Cardiac septum (tissue), 1 donor: ENCODE measurements around the gene TYW5. TPM values are rescaled to one million over a fixed set of nuclear protein-coding genes. Genes with fewer than 3 reads are reported as not detected.

Experiments used
- DNase-seq: peaks from one replicate; pipeline ENCODE4 v3.0.0-alpha.2; 2020; ENCODE audit warnings: low spot score
- intact Hi-C: fragments of 100-400 bp; cut with DNase I; formaldehyde crosslinking; loops from one replicate; pipeline ENCODE4 v1.14.0; 2022
- long read RNA-seq: library from polyadenylated mRNA; unstranded; transcript quantifications from one replicate; pipeline ENCODE4 v2.0.0, GENCODE V29; 2021
- total RNA-seq: library from RNA; stranded (reverse); fragmentation: NEBNext Ultra II Directional; extraction: Animal tissue kit (Norgen Biotek cat#: 25700); gene quantifications from one replicate; pipeline ENCODE4 v1.2.1, GENCODE V29; 2021
- donor health status: DM: no; HTN: no; CAD: no.

The TYW5 gene, protein sequence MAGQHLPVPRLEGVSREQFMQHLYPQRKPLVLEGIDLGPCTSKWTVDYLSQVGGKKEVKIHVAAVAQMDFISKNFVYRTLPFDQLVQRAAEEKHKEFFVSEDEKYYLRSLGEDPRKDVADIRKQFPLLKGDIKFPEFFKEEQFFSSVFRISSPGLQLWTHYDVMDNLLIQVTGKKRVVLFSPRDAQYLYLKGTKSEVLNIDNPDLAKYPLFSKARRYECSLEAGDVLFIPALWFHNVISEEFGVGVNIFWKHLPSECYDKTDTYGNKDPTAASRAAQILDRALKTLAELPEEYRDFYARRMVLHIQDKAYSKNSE
- total RNA-seq, result 3.1 TPM
- long read RNA-seq, full-length matches to known transcripts, result 4 of 6 reads
- long read RNA-seq, partial matches to known transcripts, result 1 of 6 reads
- long read RNA-seq, other reads (novel, unspliced or antisense), result 1 of 6 reads

DNA sequence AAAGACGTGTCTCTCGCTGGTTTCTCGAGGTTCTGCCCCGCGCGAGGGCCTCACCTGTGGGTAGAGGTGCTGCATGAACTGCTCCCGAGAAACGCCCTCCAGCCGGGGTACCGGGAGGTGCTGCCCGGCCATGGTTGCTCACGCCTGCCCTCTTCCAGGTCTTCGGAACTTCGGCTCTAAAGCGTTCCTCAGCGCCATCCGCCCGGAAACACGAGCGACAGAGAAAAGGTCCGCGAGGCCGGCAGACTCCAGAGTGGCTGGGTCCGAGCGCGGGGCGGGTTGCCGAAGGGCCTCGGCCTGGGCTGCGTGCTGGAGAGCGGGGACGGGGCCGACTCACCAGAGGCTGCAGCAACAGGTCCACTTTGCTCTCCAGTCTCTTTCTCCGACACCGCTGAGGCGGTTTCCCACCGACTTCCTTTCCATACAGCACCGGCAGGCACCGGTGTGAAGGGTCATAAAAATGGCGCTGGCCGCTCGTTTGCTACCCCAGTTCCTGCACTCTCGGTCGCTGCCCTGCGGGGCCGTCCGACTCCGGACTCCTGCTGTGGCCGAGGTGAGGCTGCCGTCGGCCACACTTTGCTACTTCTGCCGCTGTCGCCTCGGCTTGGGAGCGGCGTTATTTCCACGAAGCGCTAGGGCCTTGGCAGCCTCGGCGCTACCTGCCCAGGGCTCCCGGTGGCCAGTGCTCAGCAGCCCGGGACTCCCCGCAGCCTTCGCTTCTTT is at the start of gene TYW5, which contains the start of gene MAIP1:
TYW5 (minus strand) TSS at position 153 of the 723 bp plus-strand sequence; CDS start at position 132, 21 bp downstream.
MAIP1 (plus strand) TSS at position 244 of the 723 bp plus-strand sequence; CDS start at position 461, 217 bp downstream.
- peak; percentile 93 for DNase-seq
- intact Hi-C loops, result loop anchor here (5.0 kb wide), 1 partner anchor 43 kb away; the partner anchor contains the start of gene C2orf69

DNA sequence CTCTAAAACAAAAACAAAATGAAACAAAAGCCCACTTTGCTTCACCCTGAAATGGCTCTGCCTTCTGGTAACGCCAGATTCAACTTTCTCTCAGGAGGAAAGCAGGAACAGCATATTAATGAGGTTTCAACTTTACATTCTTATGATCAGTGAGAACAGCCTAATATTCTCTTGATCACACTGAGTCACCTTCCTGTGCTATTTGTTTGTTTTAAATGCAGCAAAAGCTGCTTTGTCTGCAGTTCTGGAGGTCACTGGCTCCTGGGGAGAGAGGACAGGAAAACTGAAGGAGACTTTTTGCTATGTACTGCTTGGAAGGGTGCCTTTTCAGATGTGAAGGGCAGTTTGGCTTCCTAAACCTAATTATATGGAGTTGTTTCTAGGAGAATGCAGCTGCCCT is 48.2 kb upstream of the TYW5 start:
- DNase-seq, result no peak
- intact Hi-C loops, result no loop called here

DNA sequence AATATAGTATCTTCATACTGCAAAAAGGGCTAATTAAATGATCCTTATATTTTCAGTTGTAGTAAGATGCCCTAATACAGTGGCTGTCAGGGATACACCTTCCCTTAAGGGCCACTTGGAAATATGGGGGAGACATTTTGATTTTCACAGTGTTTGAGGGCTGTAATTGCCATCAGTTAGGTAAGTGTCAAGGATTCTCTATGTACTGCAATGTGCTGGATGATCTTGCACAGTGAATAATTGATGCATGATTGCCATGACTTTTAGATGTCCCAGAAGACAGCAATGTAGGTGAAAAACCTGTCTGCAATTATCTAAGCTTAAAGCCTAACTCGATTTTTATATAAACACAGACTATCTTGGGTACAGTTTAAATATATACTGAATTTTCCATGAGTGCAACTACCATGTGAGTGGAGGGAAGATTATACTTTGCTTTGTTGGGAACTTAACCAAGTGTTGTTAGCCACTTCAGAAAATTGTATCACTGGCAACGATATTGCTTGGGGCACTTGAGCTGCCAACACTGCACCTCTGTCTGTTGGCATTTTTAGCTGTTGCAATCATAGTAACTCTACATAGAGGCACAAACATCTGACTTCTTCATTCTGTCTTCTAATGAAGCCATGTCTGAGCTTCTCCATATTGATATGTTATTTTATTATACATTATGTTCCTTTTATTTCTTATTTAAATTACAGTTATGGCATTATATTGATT is 45.3 kb upstream of the TYW5 start:
- no peak for DNase-seq
- intact Hi-C loops, result no loop called here

DNA sequence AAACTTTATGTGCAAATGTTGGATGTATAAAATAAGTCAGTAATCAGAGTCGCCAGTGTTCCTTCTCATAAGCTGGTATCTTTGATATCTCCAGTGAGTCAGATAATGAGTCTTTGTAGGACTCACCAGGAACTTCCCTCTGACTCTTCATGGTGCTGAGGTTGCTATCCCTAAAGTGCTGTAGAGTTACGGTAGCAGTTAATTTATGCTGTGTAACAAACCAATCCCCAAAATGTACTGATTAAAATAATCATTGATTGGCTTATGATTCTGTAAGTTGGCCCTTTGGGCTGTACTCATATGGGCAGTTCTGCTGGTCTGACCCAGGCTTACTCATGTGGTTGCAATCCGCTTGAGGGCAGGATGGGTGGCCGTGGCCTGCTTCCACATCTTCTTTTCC is 43.9 kb upstream of the TYW5 start:
- DNase-seq, result no peak
- intact Hi-C loops, result no loop called here

DNA sequence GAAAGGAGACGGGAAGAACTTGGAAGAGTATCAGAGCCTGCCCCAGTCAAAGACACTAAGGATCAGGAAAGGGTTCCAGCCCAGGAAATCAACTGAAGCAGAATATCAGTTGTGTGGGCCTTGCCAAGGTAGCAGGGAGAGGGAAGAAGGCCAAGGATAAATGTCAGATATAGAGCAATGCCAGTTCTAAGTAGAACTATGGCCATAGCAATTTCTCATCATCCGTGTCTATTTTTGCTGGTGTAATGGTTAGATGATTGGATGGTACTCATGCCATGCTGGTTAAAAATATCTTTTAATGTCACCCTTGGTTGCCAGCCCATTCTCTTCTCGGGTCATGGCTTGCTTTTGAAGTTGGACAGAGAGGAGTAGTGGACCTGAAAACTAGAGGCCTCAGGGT is 42.0 kb upstream of the TYW5 start:
- no peak for DNase-seq
- intact Hi-C loops, result no loop called here

DNA sequence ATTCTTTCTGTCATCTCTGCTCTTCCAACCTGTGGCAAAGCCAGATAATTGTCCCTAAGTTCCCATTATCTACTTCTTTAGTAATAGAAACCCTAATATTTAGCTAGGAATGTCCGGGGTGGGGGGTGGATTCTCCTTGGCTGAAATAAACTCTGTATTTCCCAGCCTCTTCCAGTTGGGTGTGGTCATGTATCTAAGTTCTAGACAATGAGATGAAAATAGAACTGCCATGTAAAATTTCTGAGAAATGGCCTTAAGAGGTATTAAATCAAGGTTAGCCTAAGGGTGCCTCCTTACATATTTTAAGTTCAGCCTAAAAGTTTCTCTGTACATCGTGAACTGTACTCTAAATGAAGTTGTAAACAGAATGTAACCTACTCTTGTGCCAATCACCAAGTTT is 39.6 kb upstream of the TYW5 start:
- no peak for DNase-seq
- intact Hi-C loops, result no loop called here

DNA sequence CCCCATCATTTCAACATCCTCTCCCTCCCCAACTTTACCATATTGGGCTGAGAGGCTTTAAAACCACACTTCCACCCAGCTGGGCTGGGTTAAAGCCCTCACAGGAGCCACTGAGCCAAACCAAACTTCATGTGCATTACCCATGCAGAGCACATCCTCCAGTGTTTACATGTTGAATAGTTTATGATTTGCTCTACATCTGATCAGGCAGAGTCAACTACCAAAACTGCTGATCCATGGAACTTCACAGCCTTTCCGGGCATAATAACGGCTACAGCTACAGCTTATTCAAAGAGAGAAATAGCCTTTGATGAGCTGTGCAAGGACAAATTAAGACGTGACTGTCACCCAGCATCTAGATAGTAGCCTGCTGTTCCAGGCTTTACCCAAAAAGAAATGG is 39.1 kb upstream of the TYW5 start:
- DNase-seq, result no peak
- intact Hi-C loops, result no loop called here

DNA sequence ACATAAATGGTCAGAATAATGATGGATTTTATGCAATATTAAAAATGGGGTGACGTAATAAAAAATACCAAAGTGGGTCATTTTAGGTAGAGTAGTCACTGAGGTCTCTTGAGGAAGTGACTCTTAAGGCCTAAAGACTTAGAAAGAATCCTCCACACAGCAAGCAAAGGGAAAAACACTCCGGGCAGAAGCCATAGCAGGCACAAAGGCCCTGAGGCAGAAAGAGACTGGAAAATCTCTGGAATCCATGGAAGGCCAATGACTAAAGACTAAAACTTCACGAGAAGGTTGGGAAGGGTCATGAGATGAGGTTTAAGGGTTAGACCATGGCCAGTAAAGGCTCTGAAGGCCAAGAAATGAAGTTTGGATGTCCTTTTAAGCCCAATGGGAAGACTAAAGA is 37.0 kb upstream of the TYW5 start:
- intact Hi-C loops, result no loop called here
- no peak for DNase-seq

DNA sequence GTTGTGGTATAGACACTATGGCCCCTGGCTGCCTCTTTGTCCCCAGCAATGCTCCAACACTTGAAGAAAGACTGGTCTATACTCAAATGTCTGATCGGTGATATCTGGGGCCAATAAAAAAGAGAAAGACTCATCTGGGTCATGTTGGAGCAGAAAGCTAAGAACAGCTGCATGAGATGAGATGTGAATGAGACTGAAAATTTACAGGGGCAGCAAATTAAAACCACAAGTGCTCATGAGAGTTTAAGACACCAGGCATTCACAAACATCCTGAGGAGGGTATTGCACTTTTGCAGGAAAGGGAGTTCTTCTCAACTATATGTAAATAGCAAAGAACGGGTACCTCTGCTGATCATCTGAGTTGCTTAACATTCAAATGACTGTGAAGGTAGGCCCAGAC is 36.4 kb upstream of the TYW5 start:
- intact Hi-C loops, result no loop called here
- no peak for DNase-seq

DNA sequence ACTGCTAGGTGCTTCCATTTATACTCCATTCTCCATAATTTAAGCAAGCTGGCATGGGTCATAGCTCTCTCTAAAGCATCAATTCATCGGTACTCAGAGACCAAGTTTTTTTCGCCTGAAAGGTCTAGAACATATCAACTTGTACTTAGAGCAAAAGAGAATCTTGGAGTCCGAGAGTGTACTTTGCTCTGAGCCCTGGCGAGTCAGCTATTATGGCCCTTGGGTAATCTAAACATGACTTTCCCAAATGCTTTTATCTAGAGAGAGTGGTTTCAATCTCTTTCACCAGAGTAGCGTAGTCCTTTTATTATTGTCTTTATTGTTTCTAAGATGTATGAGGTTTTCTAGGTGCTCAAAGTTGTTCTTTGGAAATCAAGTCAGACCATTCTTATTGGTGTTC is 34.5 kb upstream of the TYW5 start:
- intact Hi-C loops, result loop anchor here (5.0 kb wide), 2 partner anchors 237 to 317 kb away; partner anchors contain the start of gene SPATS2L

DNA sequence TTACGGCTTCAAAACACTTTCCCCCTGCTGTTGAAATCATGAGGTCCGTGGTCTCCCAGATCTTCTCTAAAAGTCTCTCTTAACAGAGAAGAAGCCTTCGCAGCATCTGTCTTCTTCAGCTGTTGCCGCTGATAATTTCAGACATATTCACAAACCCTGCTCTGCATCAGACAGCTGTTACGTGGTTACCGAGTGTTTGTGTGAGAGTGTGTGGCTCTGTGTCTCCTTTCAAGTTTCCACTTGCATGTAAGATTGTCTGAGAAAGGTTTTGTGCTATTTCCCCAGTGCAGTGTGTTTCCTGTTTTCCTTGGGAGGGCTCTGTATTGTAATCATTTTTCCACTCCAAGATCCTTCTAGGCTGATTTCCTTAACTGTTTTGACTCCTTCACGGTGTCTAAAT is 32.9 kb upstream of the TYW5 start:
- intact Hi-C loops, result loop anchor here (5.0 kb wide), 2 partner anchors 239 to 319 kb away; partner anchors contain the start of gene SPATS2L
- DNase-seq, result no peak

More for the DNA sequence above, 34.5 kb upstream of the TYW5 start:
- DNase-seq, result no peak

DNA sequence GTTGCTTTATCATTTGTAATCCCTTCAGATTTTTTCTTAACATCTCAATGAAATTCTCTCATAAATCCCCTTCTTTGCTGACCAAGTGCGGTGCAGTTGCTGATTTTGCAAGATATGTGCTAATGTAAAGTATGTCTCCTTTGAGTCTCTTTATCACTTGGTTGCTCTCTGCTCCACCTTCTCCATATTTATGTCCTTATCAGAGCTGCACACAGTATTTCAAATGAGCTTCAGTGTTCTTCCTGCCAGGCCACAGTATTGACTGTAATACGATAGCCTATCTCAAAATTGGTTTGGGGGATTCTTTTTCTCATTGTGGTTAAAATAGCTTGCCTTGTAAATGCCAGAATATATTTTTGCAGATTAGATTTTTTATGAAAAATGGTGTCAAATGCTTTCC is 32.3 kb upstream of the TYW5 start:
- DNase-seq, result no peak
- intact Hi-C loops, result loop anchor here (5.0 kb wide), 2 partner anchors 240 to 320 kb away; partner anchors contain the start of gene SPATS2L

DNA sequence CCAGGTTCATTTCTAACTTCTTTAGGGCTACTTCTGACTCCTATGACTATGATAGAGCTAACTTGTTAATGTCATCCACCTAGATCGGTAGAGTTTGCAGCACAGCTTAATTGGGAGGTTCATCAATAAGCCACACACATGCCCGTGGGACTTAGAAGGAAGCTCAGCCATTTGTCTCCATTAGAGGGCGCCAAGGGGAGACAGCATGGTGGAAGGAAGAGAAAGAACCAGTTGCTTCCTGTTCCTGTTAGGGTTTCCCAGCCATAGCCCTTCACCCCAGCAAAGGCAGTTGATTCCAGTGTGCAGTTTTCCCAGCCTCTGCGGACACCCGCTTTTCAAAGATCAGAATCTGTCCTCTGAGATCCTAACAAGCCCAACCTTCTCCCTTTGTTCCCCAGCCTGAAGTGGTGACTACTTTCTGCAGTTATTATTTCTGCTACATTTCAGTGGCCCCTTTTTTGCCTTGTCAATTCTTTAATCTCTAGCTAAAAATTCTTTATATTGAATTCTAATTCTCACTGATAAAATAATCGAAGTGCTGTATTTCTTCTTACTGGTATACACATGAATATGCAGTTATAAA is 30.4 kb upstream of the TYW5 start:
- intact Hi-C loops, result loop anchor here (5.0 kb wide), 2 partner anchors 242 to 322 kb away; partner anchors contain the start of gene SPATS2L
- DNase-seq, result no peak

DNA sequence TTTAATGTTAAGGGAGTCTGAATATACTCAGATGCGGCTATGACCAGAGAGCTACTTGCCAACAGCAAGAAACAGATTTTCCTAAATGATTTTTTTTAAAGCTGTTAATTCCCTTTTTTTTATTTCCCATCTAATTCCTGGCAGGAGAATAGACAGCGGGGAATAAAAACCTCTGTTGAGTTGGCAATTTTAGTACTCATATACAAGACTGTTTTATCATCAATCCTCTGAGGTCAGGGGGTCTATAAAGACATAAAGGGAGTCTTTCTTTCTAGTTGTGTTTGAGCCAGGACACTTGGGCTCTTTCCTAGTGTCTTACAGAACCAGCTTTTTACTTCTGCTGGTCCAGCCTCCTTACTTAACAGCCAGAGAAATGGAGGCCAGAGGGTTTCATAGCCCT is 29.5 kb upstream of the TYW5 start:
- intact Hi-C loops, result loop anchor here (5.0 kb wide), 2 partner anchors 243 to 323 kb away; partner anchors contain the start of gene SPATS2L
- DNase-seq, result no peak

DNA sequence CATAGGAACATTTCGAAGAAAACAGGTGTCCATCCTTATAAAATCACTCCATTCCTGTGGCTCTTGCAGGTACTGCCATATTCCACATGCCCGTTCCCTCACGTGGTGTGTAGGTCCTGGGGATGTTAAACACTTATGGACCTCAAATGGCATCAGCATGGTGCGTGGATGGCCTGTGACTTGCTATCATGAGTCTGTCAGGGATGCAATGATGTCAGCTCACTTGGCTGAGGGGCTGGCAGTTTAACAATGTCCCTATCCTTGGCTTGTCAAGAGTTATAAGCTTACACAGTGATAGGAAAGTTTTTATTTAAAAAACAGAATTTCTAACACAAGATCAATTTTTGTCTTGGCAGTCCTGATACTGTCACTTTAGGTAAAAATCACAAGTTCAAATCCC is 28.9 kb upstream of the TYW5 start:
- DNase-seq, result no peak
- intact Hi-C loops, result no loop called here

DNA sequence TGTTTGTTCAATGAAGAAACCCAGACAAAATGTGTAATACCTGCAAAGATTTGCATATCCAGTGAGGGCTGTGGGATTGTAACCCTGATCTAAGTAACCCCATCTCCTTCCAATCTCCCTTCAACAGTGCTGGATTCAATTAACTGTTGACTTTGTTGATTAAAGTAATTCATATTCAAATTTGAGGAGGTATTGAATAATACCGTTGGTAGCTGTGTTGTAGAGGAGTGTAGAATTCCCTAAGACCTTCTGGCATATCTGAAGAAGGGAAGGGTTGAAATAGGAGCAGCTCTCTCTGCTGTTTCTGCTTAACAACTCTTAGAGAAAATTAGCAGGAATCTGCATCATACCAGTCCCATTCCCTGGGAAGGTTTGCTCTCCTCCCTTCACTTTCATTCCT is 28.2 kb upstream of the TYW5 start:
- intact Hi-C loops, result no loop called here

DNA sequence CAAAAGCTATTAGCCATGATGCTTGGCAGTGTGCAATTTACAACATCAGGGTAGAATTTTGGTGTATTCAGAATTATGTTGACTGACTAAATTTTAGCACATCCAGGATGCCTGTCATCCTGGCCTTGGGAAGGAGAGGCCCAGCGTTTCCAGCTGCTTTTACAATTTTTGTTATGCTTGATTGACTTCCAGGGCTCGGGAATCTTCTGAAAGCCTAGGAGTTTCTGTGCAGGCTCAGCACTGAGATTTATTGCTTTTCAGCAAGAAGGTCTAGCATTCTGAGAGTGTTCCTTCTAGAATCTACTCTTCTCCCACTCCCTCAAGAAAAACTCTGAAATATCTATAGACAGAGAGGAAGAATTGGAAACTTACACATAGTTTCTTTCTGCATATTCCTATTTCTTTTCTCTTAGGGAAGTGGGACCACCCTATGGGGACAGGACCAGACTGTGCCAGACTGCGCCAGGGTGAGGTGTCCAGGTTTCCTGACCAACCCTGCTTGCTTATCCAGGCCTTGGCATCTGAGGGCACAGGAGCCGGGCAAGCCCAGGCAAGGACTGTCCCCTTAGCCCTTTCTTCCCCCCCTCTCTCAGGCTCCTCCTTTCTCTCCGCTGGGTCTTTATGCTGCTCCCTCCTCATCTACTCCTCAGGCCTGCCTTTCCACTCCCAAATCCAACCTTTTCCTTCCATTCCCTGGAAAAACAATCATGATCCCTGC is 27.0 kb upstream of the TYW5 start:
- no peak for DNase-seq
- intact Hi-C loops, result no loop called here

More for the DNA sequence above, 28.2 kb upstream of the TYW5 start:
- DNase-seq, result no peak

DNA sequence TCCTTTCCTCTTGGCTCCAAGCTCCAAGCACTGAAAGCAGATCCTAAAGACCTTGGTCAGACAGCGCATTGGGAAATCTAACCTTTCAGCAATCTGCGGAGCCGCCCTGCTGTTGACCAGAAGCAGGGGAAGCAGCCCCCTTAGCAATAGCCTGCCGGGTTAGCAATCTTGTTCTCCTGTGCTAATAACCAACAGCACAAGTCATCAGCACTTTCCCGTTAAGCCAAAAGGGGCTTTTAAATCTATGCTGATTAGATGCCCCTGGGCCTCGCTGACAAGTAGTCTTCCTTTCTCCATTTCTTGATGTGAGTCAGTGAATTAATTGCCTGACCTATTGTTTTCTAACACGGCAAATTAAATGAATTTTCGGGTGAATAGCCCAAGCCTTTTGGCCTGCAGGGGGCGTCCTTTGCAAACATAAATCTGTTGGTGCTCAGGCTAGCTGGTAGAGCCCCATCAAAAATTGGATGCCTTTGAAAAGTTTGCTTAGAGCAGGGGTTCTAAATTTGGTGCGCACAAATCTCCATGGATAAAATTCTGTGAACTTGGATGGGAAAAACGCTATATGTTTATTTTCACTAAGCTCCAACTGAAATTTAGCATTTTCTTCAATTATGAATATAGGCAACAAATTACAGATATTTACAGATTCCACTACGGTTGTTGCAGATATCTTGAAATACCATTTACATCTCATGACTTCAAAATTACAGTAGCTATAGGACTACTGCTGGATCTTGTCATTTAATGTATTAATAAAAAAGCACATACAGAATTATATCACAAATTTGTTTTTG is 24.7 kb upstream of the TYW5 start:
- peak; percentile 83 for DNase-seq

More for the DNA sequence above, 24.7 kb upstream of the TYW5 start:
- intact Hi-C loops, result loop anchor here (2.0 to 5.0 kb wide), 2 partner anchors 501 to 727 kb away; no protein-coding TSS in a partner anchor
